H1 (cell line): Measurements from ENCODE around the gene WSCD2. TPM values are rescaled to one million over a fixed set of nuclear protein-coding genes. Genes with fewer than 3 reads are reported as not detected.

ENCODE experiments used
- CEBPB ChIP-seq: IDR thresholded peaks from 2 replicates; pipeline ENCODE4 v1.6.1; 2012; ENCODE audit warnings: low read depth, low read length
- CHD1 ChIP-seq: IDR thresholded peaks from 2 replicates; pipeline ENCODE4 v1.6.1; 2012; ENCODE audit warnings: low read depth, low read length, improper control_type of control experiment
- EGR1 ChIP-seq: IDR thresholded peaks from 2 replicates; pipeline ENCODE4 v1.6.1; 2011; ENCODE audit warnings: low read depth, low read length, borderline replicate concordance
- MAX ChIP-seq: IDR thresholded peaks from 2 replicates; pipeline ENCODE4 v1.6.1; 2012; ENCODE audit warnings: inconsistent platforms
- RAD21 ChIP-seq, 2 experiments: IDR thresholded peaks in 1 of 2; conservative IDR thresholded peaks in 1 of 2; 2 replicates each; pipeline ENCODE4 v1.6.1; 2011; ENCODE audit warnings: low read depth in 2 of 2, low read length in 2 of 2, improper control_type of control experiment in 1 of 2, inconsistent platforms in 1 of 2, mild to moderate bottlenecking in 1 of 2, moderate library complexity in 1 of 2
- RFX5 ChIP-seq: IDR thresholded peaks from 2 replicates; pipeline ENCODE4 v1.6.1; 2011; ENCODE audit warnings: low read depth, low read length, improper control_type of control experiment, borderline replicate concordance
- SP2 ChIP-seq: IDR thresholded peaks from 2 replicates; pipeline ENCODE4 v1.6.1; 2012; ENCODE audit warnings: mild to moderate bottlenecking, low read length, inconsistent platforms
- SUZ12 ChIP-seq: fragments of 200-600 bp; sonication (generic); IDR thresholded peaks from 2 replicates; pipeline ENCODE4 v1.6.1; 2012; ENCODE audit warnings: mild to moderate bottlenecking, inconsistent platforms, low read length, moderate library complexity, mixed read lengths
- TBP ChIP-seq: IDR thresholded peaks from 2 replicates; pipeline ENCODE4 v1.6.1; 2011; ENCODE audit warnings: low read depth, low read length, improper control_type of control experiment
- polyA plus RNA-seq, 7 experiments: library from polyadenylated mRNA; depleted of rRNA in 3 of 7; stranded (reverse) in 5 of 7; unstranded in 2 of 7; fragments of >200 nt in 5 of 7; fragments of 200-250 nt in 2 of 7; gene quantifications; 1 replicate in 5 of 7; 2 replicates in 1 of 7; 4 replicates in 1 of 7; pipeline versions ENCODE4 v1.2.1 to v1.2.3, GENCODE V29; 2011 to 2013; ENCODE audit warnings: missing spikeins in 2 of 7, mixed read lengths in 2 of 7
- total RNA-seq: library from RNA; stranded (reverse); fragmentation: NEBNext Ultra II Directional; extraction: Animal tissue kit (Norgen Biotek cat#: 25700); gene quantifications from 2 replicates; pipeline ENCODE4 v1.2.1, GENCODE V29; 2021
- TF ChIP-seq, protein P1 (sequence below): fragments of 300-600 bp; sonication (generic); IDR thresholded peaks from 2 replicates; pipeline ENCODE4 v1.7.1; 2012; ENCODE audit warnings: low read length, moderate library complexity, mild to moderate bottlenecking, inconsistent platforms; ENCODE audit not compliant: insufficient replicate concordance

WSCD2 gene
- total and polyA plus RNA-seq, 2 of the 8 experiments (the other 6 are each of a cell fraction or from before 2014, with no cell fraction given), result 1.3 to 2.2 TPM

- TF ChIP-seq, protein P1, sequence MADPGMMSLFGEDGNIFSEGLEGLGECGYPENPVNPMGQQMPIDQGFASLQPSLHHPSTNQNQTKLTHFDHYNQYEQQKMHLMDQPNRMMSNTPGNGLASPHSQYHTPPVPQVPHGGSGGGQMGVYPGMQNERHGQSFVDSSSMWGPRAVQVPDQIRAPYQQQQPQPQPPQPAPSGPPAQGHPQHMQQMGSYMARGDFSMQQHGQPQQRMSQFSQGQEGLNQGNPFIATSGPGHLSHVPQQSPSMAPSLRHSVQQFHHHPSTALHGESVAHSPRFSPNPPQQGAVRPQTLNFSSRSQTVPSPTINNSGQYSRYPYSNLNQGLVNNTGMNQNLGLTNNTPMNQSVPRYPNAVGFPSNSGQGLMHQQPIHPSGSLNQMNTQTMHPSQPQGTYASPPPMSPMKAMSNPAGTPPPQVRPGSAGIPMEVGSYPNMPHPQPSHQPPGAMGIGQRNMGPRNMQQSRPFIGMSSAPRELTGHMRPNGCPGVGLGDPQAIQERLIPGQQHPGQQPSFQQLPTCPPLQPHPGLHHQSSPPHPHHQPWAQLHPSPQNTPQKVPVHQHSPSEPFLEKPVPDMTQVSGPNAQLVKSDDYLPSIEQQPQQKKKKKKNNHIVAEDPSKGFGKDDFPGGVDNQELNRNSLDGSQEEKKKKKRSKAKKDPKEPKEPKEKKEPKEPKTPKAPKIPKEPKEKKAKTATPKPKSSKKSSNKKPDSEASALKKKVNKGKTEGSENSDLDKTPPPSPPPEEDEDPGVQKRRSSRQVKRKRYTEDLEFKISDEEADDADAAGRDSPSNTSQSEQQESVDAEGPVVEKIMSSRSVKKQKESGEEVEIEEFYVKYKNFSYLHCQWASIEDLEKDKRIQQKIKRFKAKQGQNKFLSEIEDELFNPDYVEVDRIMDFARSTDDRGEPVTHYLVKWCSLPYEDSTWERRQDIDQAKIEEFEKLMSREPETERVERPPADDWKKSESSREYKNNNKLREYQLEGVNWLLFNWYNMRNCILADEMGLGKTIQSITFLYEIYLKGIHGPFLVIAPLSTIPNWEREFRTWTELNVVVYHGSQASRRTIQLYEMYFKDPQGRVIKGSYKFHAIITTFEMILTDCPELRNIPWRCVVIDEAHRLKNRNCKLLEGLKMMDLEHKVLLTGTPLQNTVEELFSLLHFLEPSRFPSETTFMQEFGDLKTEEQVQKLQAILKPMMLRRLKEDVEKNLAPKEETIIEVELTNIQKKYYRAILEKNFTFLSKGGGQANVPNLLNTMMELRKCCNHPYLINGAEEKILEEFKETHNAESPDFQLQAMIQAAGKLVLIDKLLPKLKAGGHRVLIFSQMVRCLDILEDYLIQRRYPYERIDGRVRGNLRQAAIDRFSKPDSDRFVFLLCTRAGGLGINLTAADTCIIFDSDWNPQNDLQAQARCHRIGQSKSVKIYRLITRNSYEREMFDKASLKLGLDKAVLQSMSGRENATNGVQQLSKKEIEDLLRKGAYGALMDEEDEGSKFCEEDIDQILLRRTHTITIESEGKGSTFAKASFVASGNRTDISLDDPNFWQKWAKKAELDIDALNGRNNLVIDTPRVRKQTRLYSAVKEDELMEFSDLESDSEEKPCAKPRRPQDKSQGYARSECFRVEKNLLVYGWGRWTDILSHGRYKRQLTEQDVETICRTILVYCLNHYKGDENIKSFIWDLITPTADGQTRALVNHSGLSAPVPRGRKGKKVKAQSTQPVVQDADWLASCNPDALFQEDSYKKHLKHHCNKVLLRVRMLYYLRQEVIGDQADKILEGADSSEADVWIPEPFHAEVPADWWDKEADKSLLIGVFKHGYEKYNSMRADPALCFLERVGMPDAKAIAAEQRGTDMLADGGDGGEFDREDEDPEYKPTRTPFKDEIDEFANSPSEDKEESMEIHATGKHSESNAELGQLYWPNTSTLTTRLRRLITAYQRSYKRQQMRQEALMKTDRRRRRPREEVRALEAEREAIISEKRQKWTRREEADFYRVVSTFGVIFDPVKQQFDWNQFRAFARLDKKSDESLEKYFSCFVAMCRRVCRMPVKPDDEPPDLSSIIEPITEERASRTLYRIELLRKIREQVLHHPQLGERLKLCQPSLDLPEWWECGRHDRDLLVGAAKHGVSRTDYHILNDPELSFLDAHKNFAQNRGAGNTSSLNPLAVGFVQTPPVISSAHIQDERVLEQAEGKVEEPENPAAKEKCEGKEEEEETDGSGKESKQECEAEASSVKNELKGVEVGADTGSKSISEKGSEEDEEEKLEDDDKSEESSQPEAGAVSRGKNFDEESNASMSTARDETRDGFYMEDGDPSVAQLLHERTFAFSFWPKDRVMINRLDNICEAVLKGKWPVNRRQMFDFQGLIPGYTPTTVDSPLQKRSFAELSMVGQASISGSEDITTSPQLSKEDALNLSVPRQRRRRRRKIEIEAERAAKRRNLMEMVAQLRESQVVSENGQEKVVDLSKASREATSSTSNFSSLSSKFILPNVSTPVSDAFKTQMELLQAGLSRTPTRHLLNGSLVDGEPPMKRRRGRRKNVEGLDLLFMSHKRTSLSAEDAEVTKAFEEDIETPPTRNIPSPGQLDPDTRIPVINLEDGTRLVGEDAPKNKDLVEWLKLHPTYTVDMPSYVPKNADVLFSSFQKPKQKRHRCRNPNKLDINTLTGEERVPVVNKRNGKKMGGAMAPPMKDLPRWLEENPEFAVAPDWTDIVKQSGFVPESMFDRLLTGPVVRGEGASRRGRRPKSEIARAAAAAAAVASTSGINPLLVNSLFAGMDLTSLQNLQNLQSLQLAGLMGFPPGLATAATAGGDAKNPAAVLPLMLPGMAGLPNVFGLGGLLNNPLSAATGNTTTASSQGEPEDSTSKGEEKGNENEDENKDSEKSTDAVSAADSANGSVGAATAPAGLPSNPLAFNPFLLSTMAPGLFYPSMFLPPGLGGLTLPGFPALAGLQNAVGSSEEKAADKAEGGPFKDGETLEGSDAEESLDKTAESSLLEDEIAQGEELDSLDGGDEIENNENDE, result no peak
- peak; percentile 63 for TF ChIP-seq MAX
- peak; percentile 43; the same call in 1 of the 2 replicates for TF ChIP-seq SUZ12
- TF ChIP-seq SP2, result no peak
- TF ChIP-seq TBP, result 0 out of 2 replicates have a peak, but pooled peaks have one; percentile 53
- no peak for TF ChIP-seq RFX5
- TF ChIP-seq RAD21 (IDR thresholded peaks at IDR 0.05 in 1 of 2, conservative IDR thresholded peaks at IDR 0.05 in 1 of 2; ENCODE audit: low read depth in 2 of 2, low read length in 2 of 2), result peak; percentile 59 to 79
- TF ChIP-seq CEBPB, result 0 out of 2 replicates have a peak, but pooled peaks have one; percentile 14
- no peak for TF ChIP-seq EGR1
- TF ChIP-seq CHD1, result no peak
These were observed at the start of gene WSCD2 (continued) for GRCh38 chr12:108129017-108129812.
